ENCODE measurements around the gene C20orf141. TPM values are rescaled to one million over a fixed set of nuclear protein-coding genes. Genes with fewer than 3 reads are reported as not detected.

C20orf141 gene, protein sequence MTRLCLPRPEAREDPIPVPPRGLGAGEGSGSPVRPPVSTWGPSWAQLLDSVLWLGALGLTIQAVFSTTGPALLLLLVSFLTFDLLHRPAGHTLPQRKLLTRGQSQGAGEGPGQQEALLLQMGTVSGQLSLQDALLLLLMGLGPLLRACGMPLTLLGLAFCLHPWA
- total RNA-seq = not detected

DNA sequence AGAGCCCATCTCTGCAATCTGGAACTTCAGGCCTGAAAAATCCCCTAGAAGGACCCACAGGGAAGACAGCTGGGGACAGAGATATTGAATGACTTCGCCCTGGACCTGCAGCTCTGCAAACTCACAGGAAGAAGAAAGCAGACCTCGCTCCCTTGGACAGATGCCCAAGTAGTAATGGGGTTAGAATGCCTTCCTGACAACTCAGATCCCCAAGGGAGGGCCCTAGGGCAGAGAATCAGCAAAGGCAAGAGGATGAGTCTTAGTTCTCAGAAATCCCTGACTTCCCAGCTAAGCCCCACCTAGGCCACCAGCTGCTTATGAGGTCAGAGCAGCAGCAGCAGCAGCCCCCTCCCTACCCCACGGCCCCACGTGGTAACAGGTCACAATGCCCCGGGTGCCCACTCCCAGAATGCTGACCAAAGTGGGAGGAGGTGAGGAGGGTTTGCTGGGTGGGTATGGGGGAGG, at the start of gene C20orf141:
Gene C20orf141, plus strand, starts transcription at position 401 of the 465 bp plus-strand sequence. CDS start 198 bp downstream, outside the sequence.

DNA sequence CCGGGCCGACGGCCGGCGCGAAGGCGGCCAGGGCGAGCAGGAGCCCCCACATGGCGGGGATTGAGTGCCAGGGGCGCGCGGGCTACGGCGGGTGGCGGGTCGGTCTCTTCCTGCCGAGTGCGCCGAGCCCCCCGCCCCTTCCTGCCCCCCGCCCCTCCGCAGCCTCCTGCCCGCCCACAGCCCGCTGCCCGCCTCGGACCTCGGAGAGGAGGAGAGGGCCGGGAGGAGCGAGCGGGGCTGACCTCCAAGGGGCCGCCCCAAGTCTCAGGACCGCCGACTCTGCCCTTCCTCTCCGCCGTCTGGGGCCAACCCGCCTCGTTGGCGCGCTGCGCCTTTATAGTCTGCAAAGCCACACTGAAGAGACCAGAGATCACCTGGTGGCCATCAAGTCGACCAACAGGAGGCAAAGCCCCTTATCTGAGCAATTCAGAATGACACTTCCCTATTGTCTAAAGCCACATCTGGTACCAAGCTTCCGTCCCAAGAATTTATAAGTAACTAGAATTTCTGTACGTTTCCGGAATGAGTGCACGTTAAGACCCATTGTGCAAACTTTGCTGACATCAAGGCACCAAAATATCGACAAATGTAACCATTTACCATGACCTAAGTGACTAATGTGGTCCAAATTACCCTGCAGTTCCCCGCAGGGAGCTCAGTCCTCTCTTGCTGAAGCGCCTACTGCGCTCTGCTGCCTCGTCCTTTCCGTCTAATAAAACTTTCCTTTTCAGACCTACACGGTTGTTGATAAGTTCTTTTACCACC, 14.1 kb upstream of the C20orf141 start, which contains the start of gene CPXM1:
Gene CPXM1, minus strand, starts transcription at position 107 of the 765 bp plus-strand sequence. Its CDS starts 55 bp downstream, at position 52.

GRCh38 chr20:2816030-2816582, 1.3 kb downstream of the C20orf141 start, which contains the start of gene TMEM239:
Gene TMEM239 (plus strand): TSS chr20:2816364. CDS start chr20:2816555, 191 bp downstream.

GRCh38 chr20:2840138-2840966, 25.6 kb downstream of the C20orf141 start, which contains the start of the genes PCED1A and VPS16:
Gene PCED1A (minus strand): TSS chr20:2840655. CDS start chr20:2839912, 743 bp downstream.
Gene VPS16 (plus strand): TSS chr20:2840745. CDS start chr20:2840775, 30 bp downstream.

Other genes with a start within 250 kb of the C20orf141 start
- gene NOP56, start 162.4 kb upstream of the C20orf141 start, total RNA-seq = 100 to 1,000 TPM; 292 to 302 TPM
- gene IDH3B, start 150.8 kb upstream of the C20orf141 start, total RNA-seq = 10 to 100 TPM; 87.3 to 92.1 TPM
- 1 to 10 TPM in 1 of 2 experiments, under 1 TPM in 1; 0.36 to 2.0 TPM for gene EBF4, start 122.2 kb upstream of the C20orf141 start, total RNA-seq
- gene CPXM1, start 14.4 kb upstream of the C20orf141 start, total RNA-seq = under 1 TPM; 0.10 to 0.12 TPM
- not detected for gene TMEM239, start 1.4 kb downstream of the C20orf141 start, total RNA-seq
- gene PCED1A, start 25.7 kb downstream of the C20orf141 start, total RNA-seq = 10 to 100 TPM; 30.1 to 30.7 TPM
- 10 to 100 TPM; 49.8 to 52.4 TPM for gene VPS16, start 25.8 kb downstream of the C20orf141 start, total RNA-seq
- 10 to 100 TPM; 56.6 to 60.8 TPM for gene PTPRA, start 58.5 kb downstream of the C20orf141 start, total RNA-seq
- gene GNRH2, start 228.6 kb downstream of the C20orf141 start, total RNA-seq = 1 to 10 TPM in 1 of 2 experiments, under 1 TPM in 1; 0.96 to 1.2 TPM
- gene MRPS26, start 231.1 kb downstream of the C20orf141 start, total RNA-seq = 10 to 100 TPM; 29.7 to 32.0 TPM

All from activated naive CD4-positive, alpha-beta T cell treated with anti-CD3 and anti-CD28 coated beads, Interleukin-2, amount 10 ng/mL, durations not matched to agents 5 hours and 36 hours (primary cell).